Ishikawa (cell line): ENCODE data around the gene MORF4L1.

ENCODE experiments used
- CEBPB ChIP-seq: IDR thresholded peaks from 2 replicates; pipeline ENCODE4 v1.6.1; 2012
- CREB1 ChIP-seq: IDR thresholded peaks from 2 replicates; pipeline ENCODE4 v1.6.1; 2012; ENCODE audit warnings: low read depth
- EGR1 ChIP-seq: IDR thresholded peaks from 2 replicates; pipeline ENCODE4 v1.6.1; 2012
- EP300 ChIP-seq: IDR thresholded peaks from 2 replicates; pipeline ENCODE4 v1.6.1; 2012; ENCODE audit warnings: borderline replicate concordance
- FOXM1 ChIP-seq: IDR thresholded peaks from 2 replicates; pipeline ENCODE4 v1.6.1; 2012; ENCODE audit warnings: low read depth, borderline replicate concordance
- NFIC ChIP-seq: IDR thresholded peaks from 2 replicates; pipeline ENCODE4 v1.6.1; 2012
- RAD21 ChIP-seq: IDR thresholded peaks from 2 replicates; pipeline ENCODE4 v1.6.1; 2012; ENCODE audit warnings: low read depth
- TAF1 ChIP-seq: IDR thresholded peaks from 2 replicates; pipeline ENCODE4 v1.6.1; 2012; ENCODE audit warnings: low read depth, mild to moderate bottlenecking
- TCF12 ChIP-seq: IDR thresholded peaks from 2 replicates; pipeline ENCODE4 v1.6.1; 2012; ENCODE audit warnings: low read depth
- TEAD4 ChIP-seq: IDR thresholded peaks from 2 replicates; pipeline ENCODE4 v1.6.1; 2012
- YY1 ChIP-seq: IDR thresholded peaks from 2 replicates; pipeline ENCODE4 v1.6.1; 2012; ENCODE audit warnings: low read depth
- ZBTB7A ChIP-seq: IDR thresholded peaks from 2 replicates; pipeline ENCODE4 v1.6.1; 2012; ENCODE audit warnings: low read depth
- TF ChIP-seq, protein P1 (sequence below): IDR thresholded peaks from 2 replicates; pipeline ENCODE4 v1.6.1; 2012
- TF ChIP-seq, protein P2 (sequence below): IDR thresholded peaks from 2 replicates; pipeline ENCODE4 v1.6.1; 2012; ENCODE audit warnings: low read depth, mild to moderate bottlenecking
- TF ChIP-seq, protein P3 (sequence below): IDR thresholded peaks from 2 replicates; pipeline ENCODE4 v1.6.1; 2012

The MORF4L1 gene

DNA sequence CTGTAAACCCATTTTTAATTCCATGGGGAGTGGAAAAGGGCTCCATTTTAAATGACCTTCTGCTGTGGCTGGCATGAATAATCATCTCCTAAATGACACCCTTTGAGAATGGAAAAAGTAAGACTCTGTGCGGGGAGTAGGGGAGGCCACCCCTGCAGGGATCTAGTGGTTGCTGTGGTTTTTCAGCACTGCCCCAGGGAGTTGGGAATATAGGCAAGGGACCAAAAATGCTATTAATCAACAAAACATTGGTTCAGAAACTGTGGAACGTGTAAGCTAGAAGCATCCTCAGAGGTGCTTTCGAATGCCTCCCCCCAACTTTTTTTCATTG lies 31.3 kb upstream of the MORF4L1 start:
- no peak for TF ChIP-seq EP300
- TF ChIP-seq NFIC = no peak
- TF ChIP-seq TCF12 = no peak
- TF ChIP-seq, protein P1, sequence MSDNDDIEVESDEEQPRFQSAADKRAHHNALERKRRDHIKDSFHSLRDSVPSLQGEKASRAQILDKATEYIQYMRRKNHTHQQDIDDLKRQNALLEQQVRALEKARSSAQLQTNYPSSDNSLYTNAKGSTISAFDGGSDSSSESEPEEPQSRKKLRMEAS = no peak
- TF ChIP-seq, protein P2, sequence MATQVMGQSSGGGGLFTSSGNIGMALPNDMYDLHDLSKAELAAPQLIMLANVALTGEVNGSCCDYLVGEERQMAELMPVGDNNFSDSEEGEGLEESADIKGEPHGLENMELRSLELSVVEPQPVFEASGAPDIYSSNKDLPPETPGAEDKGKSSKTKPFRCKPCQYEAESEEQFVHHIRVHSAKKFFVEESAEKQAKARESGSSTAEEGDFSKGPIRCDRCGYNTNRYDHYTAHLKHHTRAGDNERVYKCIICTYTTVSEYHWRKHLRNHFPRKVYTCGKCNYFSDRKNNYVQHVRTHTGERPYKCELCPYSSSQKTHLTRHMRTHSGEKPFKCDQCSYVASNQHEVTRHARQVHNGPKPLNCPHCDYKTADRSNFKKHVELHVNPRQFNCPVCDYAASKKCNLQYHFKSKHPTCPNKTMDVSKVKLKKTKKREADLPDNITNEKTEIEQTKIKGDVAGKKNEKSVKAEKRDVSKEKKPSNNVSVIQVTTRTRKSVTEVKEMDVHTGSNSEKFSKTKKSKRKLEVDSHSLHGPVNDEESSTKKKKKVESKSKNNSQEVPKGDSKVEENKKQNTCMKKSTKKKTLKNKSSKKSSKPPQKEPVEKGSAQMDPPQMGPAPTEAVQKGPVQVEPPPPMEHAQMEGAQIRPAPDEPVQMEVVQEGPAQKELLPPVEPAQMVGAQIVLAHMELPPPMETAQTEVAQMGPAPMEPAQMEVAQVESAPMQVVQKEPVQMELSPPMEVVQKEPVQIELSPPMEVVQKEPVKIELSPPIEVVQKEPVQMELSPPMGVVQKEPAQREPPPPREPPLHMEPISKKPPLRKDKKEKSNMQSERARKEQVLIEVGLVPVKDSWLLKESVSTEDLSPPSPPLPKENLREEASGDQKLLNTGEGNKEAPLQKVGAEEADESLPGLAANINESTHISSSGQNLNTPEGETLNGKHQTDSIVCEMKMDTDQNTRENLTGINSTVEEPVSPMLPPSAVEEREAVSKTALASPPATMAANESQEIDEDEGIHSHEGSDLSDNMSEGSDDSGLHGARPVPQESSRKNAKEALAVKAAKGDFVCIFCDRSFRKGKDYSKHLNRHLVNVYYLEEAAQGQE = no peak
- no peak for TF ChIP-seq TEAD4
- no peak for TF ChIP-seq EGR1
- no peak for TF ChIP-seq CEBPB
- TF ChIP-seq, protein P3, sequence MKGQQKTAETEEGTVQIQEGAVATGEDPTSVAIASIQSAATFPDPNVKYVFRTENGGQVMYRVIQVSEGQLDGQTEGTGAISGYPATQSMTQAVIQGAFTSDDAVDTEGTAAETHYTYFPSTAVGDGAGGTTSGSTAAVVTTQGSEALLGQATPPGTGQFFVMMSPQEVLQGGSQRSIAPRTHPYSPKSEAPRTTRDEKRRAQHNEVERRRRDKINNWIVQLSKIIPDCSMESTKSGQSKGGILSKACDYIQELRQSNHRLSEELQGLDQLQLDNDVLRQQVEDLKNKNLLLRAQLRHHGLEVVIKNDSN = no peak
- TF ChIP-seq CREB1 = no peak
- TF ChIP-seq ZBTB7A = no peak
- TF ChIP-seq YY1 = no peak
- TF ChIP-seq TAF1 = no peak
- TF ChIP-seq FOXM1 = no peak
- no peak for TF ChIP-seq RAD21

DNA sequence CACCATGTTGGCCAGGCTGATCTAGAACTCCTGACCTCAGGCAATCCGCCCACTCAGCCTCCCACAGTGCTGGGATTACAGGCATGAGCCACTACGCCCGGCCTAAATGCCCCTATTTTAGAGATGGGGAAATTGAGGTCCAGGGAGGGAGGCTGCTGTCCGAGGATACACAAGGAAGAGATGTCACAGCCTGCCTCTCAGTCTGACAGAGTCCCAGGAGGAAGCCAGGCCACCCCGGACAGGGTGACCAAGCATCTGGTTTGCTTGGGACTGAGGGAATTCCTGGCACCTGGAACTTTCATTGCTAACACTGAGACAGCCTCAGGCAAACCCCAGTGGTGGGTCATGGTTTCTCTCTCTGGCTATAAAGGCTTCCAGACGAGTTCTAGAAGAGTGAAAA lies 30.8 kb upstream of the MORF4L1 start:
- no peak for TF ChIP-seq TAF1
- no peak for TF ChIP-seq CEBPB

DNA sequence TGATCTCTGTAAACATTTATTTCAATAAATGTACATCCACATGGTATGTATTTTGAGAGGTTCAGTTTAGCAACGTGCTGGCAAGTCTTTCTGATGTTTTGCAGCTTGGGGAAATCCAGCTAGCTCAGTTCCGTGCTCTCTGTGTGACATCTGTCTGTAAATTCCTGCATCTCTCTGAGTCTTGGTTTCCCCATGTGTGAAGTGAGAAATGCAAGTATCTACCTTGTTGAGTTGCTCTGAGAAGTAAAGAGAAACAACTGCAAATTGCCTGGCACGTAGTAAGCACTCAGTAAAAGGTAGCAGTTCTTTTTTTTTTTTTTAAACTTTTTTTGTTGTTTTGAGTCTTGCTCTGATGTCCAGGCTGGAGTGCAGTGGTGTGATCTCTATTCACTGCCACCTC lies 30.2 kb upstream of the MORF4L1 start:
- TF ChIP-seq TAF1 (no peak), ZBTB7A (no peak), TEAD4 (no peak), TCF12 (no peak)
- TF ChIP-seq, protein P2 = no peak

DNA sequence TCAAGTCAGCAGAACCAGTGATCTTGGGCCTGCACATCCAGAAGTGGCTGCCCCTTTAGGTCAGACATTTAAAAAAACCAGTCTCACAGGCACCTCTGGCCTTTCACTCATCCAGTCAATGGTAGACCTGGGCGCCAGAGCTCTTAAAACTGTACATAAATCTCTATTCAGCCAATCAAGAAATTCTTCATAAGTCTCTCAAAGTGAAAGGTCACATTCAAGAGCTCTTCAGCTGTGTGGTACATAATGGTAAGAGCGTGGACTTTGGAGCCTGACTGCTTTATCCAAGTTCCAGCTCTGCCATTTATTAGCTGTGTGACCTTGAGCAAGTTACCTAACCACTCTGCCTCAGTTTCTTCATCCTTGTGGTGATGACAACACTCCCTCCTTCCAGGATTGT lies 22.3 kb upstream of the MORF4L1 start:
- TF ChIP-seq CREB1 (no peak), TEAD4 (no peak), YY1 (no peak), TAF1 (no peak), ZBTB7A (no peak), FOXM1 (no peak), RAD21 (no peak), NFIC (no peak), TCF12 (no peak)
- TF ChIP-seq, protein P3 = no peak
- TF ChIP-seq, protein P1 = no peak

DNA sequence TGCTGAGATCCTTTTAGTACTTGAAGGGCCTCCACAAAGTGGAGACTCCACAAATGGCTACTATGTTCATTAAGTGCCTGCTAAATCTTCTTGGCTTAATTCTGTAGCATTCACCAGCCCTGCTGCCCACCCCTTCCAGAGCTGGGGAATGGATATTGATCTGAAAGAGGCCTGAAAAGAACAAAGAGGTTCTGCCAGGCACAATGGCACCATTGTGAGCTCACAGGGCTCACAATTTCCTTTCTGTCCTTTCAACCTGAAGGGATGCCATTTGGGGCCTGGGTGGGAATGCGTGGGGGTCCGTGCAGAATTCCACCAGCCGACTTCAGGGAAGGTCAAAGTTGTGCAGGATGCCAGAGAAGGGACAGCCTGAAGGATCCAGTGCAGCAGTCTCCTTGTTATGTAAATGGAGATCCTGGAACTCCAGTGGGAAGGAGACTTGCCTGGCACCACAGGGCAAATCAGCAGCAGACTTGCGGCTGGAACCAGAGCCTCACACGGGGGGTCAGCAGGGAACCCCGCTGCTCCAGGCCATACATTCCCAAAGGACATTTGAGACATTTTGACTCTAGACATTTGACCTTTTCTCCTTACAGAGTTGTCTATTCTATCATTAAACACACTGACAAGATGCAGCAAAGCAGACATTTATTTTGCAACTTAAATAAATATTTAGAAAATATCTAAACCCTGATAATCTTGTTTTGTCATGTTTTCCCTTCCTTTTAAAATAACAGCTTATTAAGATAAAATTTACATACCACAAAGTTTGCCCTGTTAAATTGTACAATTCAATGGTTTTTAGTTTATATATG lies 21.5 kb upstream of the MORF4L1 start:
- no peak for TF ChIP-seq TEAD4
- no peak for TF ChIP-seq ZBTB7A
- TF ChIP-seq, protein P2 = no peak
